B cell (primary cell): ENCODE results near the gene PARD3.

Experiments
- CTCF ChIP-seq: fragments of 200-600 bp; IDR thresholded peaks from one replicate; pipeline ENCODE4 v1.8.0; 2022; ENCODE audit warnings: antibody characterized with exemption, mild to moderate bottlenecking
- EZH2 ChIP-seq: IDR thresholded peaks from 2 replicates; pipeline ENCODE4 v1.6.1; 2012; ENCODE audit warnings: borderline replicate concordance, low read depth, mild to moderate bottlenecking, moderate library complexity, low read length; ENCODE audit not compliant: insufficient read depth, poor library complexity, severe bottlenecking

- TF ChIP-seq CTCF = no peak
- no peak for TF ChIP-seq EZH2
Observed at GRCh38 chr10:34408956-34409355, 406.1 kb downstream of the PARD3 start.
